MCF 10A (cell line): ENCODE measurements around the gene ATXN7L1. TPM values are rescaled to one million over a fixed set of nuclear protein-coding genes. Genes with fewer than 3 reads are reported as not detected.

Source experiments
- BruUV-seq: library from RNA; stranded (reverse); fragments of 400-500 nt; replicated peaks from 2 replicates; lab custom pipeline; 2021; lab: Mats Ljungman, UMichigan
- CTCF ChIA-PET: fragments of 300-600 bp; sonication (Branson Sonifier 250); formaldehyde crosslinking; extraction: SDS; loops from one replicate; lab custom pipeline; 2021; ENCODE audit warnings: antibody characterized with exemption, inconsistent platforms; lab: Yijun Ruan, JAX
- POLR2A ChIA-PET: fragments of 300-600, 350-650 bp; sonication (Branson Sonifier 250); formaldehyde crosslinking; extraction: SDS; loops from one replicate; lab custom pipeline; 2020; ENCODE audit warnings: antibody characterized with exemption, inconsistent platforms; lab: Yijun Ruan, JAX
- DNase-seq: peaks from one replicate; pipeline ENCODE4 v3.0.0-alpha.2; 2018; ENCODE audit not compliant: unreplicated experiment
- H3K27ac Mint-ChIP-seq: one replicate; pipeline ENCODE4 v1.8.0; 2022; ENCODE audit warnings: mild to moderate bottlenecking, low read depth, mixed read lengths; ENCODE audit not compliant: unreplicated experiment
- H3K27me3 Mint-ChIP-seq: one replicate; pipeline ENCODE4 v1.8.0; 2022; ENCODE audit warnings: mixed read lengths; ENCODE audit not compliant: insufficient read depth, unreplicated experiment
- H3K36me3 Mint-ChIP-seq: one replicate; pipeline ENCODE4 v1.8.0; 2022; ENCODE audit warnings: mild to moderate bottlenecking, moderate library complexity, mixed read lengths; ENCODE audit not compliant: insufficient read depth, unreplicated experiment
- H3K4me1 Mint-ChIP-seq: one replicate; pipeline ENCODE4 v1.8.0; 2022; ENCODE audit warnings: mixed read lengths; ENCODE audit not compliant: insufficient read depth, unreplicated experiment
- H3K4me3 Mint-ChIP-seq: one replicate; pipeline ENCODE4 v1.8.0; 2022; ENCODE audit warnings: mild to moderate bottlenecking, moderate library complexity, mixed read lengths; ENCODE audit not compliant: unreplicated experiment
- H3K9me3 Mint-ChIP-seq: one replicate; pipeline ENCODE4 v1.8.0; 2022; ENCODE audit warnings: mixed read lengths; ENCODE audit not compliant: unreplicated experiment
- CTCF ChIP-seq: fragments of 200-600 bp; IDR thresholded peaks from one replicate; pipeline ENCODE4 v1.8.0; 2022; ENCODE audit warnings: antibody characterized with exemption, mild to moderate bottlenecking; ENCODE audit not compliant: unreplicated experiment
- intact Hi-C: fragments of 100-400 bp; cut with micrococcal nuclease; formaldehyde crosslinking; loops from 2 replicates; pipeline ENCODE4 v1.14.1; 2022
- total RNA-seq: library from RNA; stranded (reverse); gene quantifications from 2 replicates; pipeline ENCODE4 v1.2.3, GENCODE V29; 2022

The ATXN7L1 gene
- total RNA-seq, 1 experiment from 2014 or later: 10.0 TPM

DNA sequence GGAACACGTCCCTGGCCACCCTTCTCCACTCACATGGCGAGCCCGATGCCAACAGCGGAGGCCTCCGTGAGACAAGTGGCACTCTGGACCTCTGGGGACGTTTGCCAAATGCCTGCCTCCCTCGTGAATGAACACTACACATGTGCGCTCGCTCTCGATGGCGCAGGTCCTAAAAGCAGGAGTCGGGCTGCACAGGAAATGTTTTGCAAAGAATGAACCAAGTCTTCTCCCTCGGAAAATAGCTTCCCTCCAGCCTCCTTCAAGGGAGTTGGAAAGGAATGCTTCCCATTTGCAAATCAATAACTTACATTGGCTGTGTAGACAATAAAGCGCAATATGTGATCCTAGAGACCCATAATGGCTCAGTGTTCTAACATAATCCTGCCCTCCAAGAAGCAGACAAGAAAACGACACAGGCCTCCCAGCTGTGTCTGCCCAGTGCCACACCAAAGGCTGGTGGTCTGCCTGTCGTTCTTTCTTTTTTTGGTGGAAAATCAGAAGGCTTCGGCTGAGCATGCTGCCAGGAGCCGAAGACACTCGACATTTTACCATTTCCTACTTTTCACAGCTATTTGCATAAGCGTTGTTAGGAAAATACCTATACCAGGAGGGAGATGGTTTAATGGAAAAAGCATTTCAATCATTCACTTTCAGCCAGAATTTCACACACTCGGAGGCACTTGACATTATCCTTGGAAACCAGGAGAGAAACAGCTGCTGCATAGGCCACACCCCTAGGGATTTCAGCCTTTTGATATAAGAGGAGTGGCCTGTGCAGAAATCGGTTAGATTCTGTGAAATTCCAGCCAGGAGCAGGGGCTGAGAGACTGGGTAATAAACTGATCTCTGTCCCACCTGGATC is 38.4 kb downstream of the ATXN7L1 start:
- H3K27me3 Mint-ChIP-seq: no peaks in the 10 kb centered on the region
- H3K4me3 Mint-ChIP-seq: no peak overlapping the region
- peaks cover under 1% of the 10 kb centered on the region for H3K4me1 Mint-ChIP-seq
- no peaks in the 10 kb centered on the region for H3K36me3 Mint-ChIP-seq
- intact Hi-C loops: no loop called here
- H3K27ac Mint-ChIP-seq: no peak overlapping the region
- POLR2A ChIA-PET: no interaction called here
- DNase-seq: no peak
- CTCF ChIA-PET: interaction anchor here (0.6 kb wide), 1 partner anchor 197 kb away, joined by 3 read pairs; no protein-coding TSS in a partner anchor
- TF ChIP-seq CTCF: no peak
- BruUV-seq: no TSS peak
- no peaks in the 10 kb centered on the region for H3K9me3 Mint-ChIP-seq

- no peak overlapping the region for H3K4me3 Mint-ChIP-seq
- no peak for TF ChIP-seq CTCF
- H3K9me3 Mint-ChIP-seq: no peaks in the 10 kb centered on the region
- intact Hi-C loops: no loop called here
- DNase-seq: no peak
- H3K36me3 Mint-ChIP-seq: peaks cover 5% of the 10 kb centered on the region
- no peaks in the 10 kb centered on the region for H3K27me3 Mint-ChIP-seq
- POLR2A ChIA-PET: no interaction called here
- no peak overlapping the region for H3K27ac Mint-ChIP-seq
- BruUV-seq: no TSS peak
- CTCF ChIA-PET: interaction anchor here (0.7 kb wide), 1 partner anchor 733 kb away, joined by 6 read pairs; no protein-coding TSS in a partner anchor
- peaks cover 9% of the 10 kb centered on the region for H3K4me1 Mint-ChIP-seq
These were observed 41.0 kb downstream of the ATXN7L1 start for GRCh38 chr7:105835441-105835840.

DNA sequence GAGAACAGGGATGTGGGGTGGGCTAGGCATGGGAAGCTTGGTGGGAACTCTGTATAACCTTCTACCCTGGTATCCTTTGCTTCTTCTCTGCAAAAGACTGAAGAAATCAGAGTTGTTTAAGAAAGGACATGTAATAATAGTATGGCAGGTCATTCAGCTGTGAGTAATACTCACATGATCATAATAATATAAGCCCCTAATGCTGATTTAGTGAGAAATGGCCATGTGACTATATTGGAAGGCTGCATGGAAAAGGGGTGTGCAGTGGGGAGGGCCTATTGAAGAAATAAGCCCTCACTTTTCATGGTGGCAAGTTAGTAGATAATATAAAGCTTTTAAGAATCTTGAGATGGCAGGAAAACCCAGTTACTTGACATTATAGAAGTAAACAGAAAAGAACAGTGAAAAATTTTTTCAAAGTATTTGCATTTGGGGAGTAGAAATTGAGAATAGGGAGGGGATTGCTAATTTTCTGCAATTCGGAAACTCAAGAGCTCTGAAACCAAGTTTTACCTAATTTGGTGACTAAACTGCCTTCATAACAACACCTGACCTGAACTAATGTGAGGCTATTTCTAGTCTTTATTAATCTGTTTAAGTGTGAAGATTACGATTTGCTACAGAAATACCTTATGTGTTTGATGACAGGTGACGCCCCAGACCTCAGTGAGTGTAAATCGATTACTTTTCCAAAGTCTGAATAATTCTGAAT is 44.4 kb downstream of the ATXN7L1 start:
- Mint-ChIP-seq H3K4me1 (peaks cover 14% of the 10 kb centered on the region), H3K36me3 (peaks cover 10% of the 10 kb centered on the region), H3K4me3 (no peak overlapping the region), H3K9me3 (no peaks in the 10 kb centered on the region), H3K27ac (no peak overlapping the region), H3K27me3 (no peaks in the 10 kb centered on the region)
- TF ChIP-seq CTCF: no peak
- BruUV-seq: no TSS peak
- intact Hi-C loops: no loop called here
- ChIA-PET POLR2A (interaction anchor here (1.0 kb wide), 1 partner anchor 46 kb away, joined by 3 read pairs; no protein-coding TSS in a partner anchor), CTCF (interaction anchor here (0.7 kb wide), 2 partner anchors 44 to 70 kb away, joined by 3 read pairs; no protein-coding TSS in a partner anchor)
- no peak for DNase-seq

GRCh38 chr7:105831302-105831620 is 45.1 kb downstream of the ATXN7L1 start:
- Mint-ChIP-seq H3K27me3 (no peaks in the 10 kb centered on the region), H3K4me3 (no peak overlapping the region), H3K9me3 (no peaks in the 10 kb centered on the region), H3K4me1 (peaks cover 21% of the 10 kb centered on the region), H3K27ac (no peak overlapping the region), H3K36me3 (peaks cover 10% of the 10 kb centered on the region)
- ChIA-PET CTCF (interaction anchor here (0.7 kb wide), 1 partner anchor 44 kb away, joined by 3 read pairs; no protein-coding TSS in a partner anchor), POLR2A (interaction anchor here (1.0 kb wide), 1 partner anchor 47 kb away, joined by 3 read pairs; no protein-coding TSS in a partner anchor)
- no peak for DNase-seq
- no peak for TF ChIP-seq CTCF
- intact Hi-C loops: no loop called here
- no TSS peak for BruUV-seq
